GM10847 (cell line): ENCODE measurements around the gene LIN7C.

Source experiments
- POLR2A ChIP-seq: IDR thresholded peaks from 2 replicates; pipeline ENCODE4 v1.6.1; 2011; ENCODE audit not compliant: insufficient read length; ENCODE audit errors: extremely low read depth

Gene LIN7C

GRCh38 chr11:27445625-27446024, 60.9 kb downstream of the LIN7C start:
- no peak for TF ChIP-seq POLR2A

GRCh38 chr11:27444801-27445215, 61.8 kb downstream of the LIN7C start:
- no peak for TF ChIP-seq POLR2A
